ENCODE data around the gene UVRAG. TPM values are rescaled to one million over a fixed set of nuclear protein-coding genes. Genes with fewer than 3 reads are reported as not detected.

UVRAG gene
- total and polyA plus RNA-seq, 4 donors: 4.4 to 15.1 (median 10.0) TPM

- Histone ChIP-seq H3K27ac (ENCODE audit: low read depth in 1 of 2, low read length in 2 of 2) (no peak overlapping the region), H3K4me3 (ENCODE audit: low read depth in 1 of 3, low read length in 3 of 3) (no peak overlapping the region), H3K27me3 (ENCODE audit: control insufficient read depth in 4 of 4, insufficient read depth in 4 of 4, low read length in 3 of 4) (no peaks in the 10 kb centered on the region), H3K9ac (ENCODE audit: low read depth in 1 of 2, low read length in 2 of 2) (no peak overlapping the region), H3K9me3 (ENCODE audit: control insufficient read depth in 4 of 4, low read length in 3 of 4) (no peaks in the 10 kb centered on the region), H3K36me3 (ENCODE audit: control insufficient read depth in 4 of 4, insufficient read depth in 3 of 4, low read depth in 1 of 4, low read length in 3 of 4) (peaks cover 0 to 7% (median 4%) of the 10 kb centered on the region in 4 donors), H3K4me1 (ENCODE audit: control insufficient read depth in 4 of 4, insufficient read depth in 4 of 4, low read length in 3 of 4) (no peaks in the 10 kb centered on the region)
- 94% methylated on average over 2 of the region's 2 CpGs for WGBS
- TF ChIP-seq GABPA (IDR thresholded peaks at IDR 0.05 in 1 of 2, conservative IDR thresholded peaks at IDR 0.05 in 1 of 2) (no peak), ATF3 (IDR thresholded peaks at IDR 0.05) (no peak), TAF1 (conservative IDR thresholded peaks at IDR 0.05) (no peak), JUND (IDR thresholded peaks at IDR 0.05) (no peak), YY1 (IDR thresholded peaks at IDR 0.05) (no peak), ZBTB33 (IDR thresholded peaks at IDR 0.05) (no peak), FOXA1 (IDR thresholded peaks at IDR 0.05) (no peak), MAX (IDR thresholded peaks at IDR 0.05) (no peak), CTCF (IDR thresholded peaks at IDR 0.05; ENCODE audit: low read depth, low read length, missing input control) (no peak), NR2F2 (IDR thresholded peaks at IDR 0.05) (no peak), RAD21 (IDR thresholded peaks at IDR 0.05) (no peak), RXRA (IDR thresholded peaks at IDR 0.05) (no peak), HNF4A (conservative IDR thresholded peaks at IDR 0.05) (no peak), FOXA2 (IDR thresholded peaks at IDR 0.05) (no peak), EGR1 (IDR thresholded peaks at IDR 0.05; ENCODE audit: low read depth in 2 of 2) (no peak), HNF4G (IDR thresholded peaks at IDR 0.05) (no peak)
- DNase-seq (ENCODE audit: low spot score): no peak
These were observed 195.0 kb downstream of the UVRAG start for GRCh38 chr11:76010051-76010450.

GRCh38 chr11:76013526-76013925 lies 198.5 kb downstream of the UVRAG start:
- Histone ChIP-seq H3K27me3 (ENCODE audit: control insufficient read depth in 4 of 4, insufficient read depth in 4 of 4, low read length in 3 of 4) (no peaks in the 10 kb centered on the region), H3K27ac (ENCODE audit: low read depth in 1 of 2, low read length in 2 of 2) (no peak overlapping the region), H3K4me1 (ENCODE audit: control insufficient read depth in 4 of 4, insufficient read depth in 4 of 4, low read length in 3 of 4) (no peaks in the 10 kb centered on the region), H3K9ac (ENCODE audit: low read depth in 1 of 2, low read length in 2 of 2) (no peak overlapping the region), H3K9me3 (ENCODE audit: control insufficient read depth in 4 of 4, low read length in 3 of 4) (no peaks in the 10 kb centered on the region), H3K4me3 (ENCODE audit: low read depth in 1 of 3, low read length in 3 of 3) (no peak overlapping the region), H3K36me3 (ENCODE audit: control insufficient read depth in 4 of 4, insufficient read depth in 3 of 4, low read depth in 1 of 4, low read length in 3 of 4) (peaks cover 0 to 6% (median 2%) of the 10 kb centered on the region in 4 donors)
- 100% methylated on average over 1 of the region's 1 CpG for WGBS
- no peak for DNase-seq (ENCODE audit: low spot score)
- no peak for TF ChIP-seq REST (IDR thresholded peaks at IDR 0.05)
- TF ChIP-seq SP1 (IDR thresholded peaks at IDR 0.05): no peak
- no peak for TF ChIP-seq JUND (IDR thresholded peaks at IDR 0.05)
